MM.1S (cell line): ENCODE data around the gene TMEM62.

Source experiments
- DNase-seq: peaks from one replicate; pipeline ENCODE4 v3.0.0-alpha.2; 2015
- H2AFZ ChIP-seq: fragments of 300-600 bp; sonication (generic); 2 replicates; pipeline ENCODE4 v1.6.0; 2016; ENCODE audit warnings: antibody characterized with exemption, low read length
- H3F3A ChIP-seq: fragments of 300-600 bp; sonication (generic); 2 replicates; pipeline ENCODE4 v1.6.1; 2016; ENCODE audit warnings: mild to moderate bottlenecking, antibody characterized with exemption, low read length, moderate library complexity, mixed read lengths; ENCODE audit not compliant: insufficient read depth
- H3K27ac ChIP-seq: fragments of 300-600 bp; sonication (generic); 2 replicates; pipeline ENCODE4 v1.5.1; 2016; ENCODE audit warnings: mild to moderate bottlenecking, low read length
- H3K27me3 ChIP-seq: fragments of 300-600 bp; sonication (generic); replicated peaks from 2 replicates; pipeline ENCODE4 v1.6.0; 2016; ENCODE audit warnings: low read length; ENCODE audit not compliant: insufficient read depth
- H3K36me3 ChIP-seq: fragments of 300-600 bp; sonication (generic); replicated peaks from 2 replicates; pipeline ENCODE4 v1.6.1; 2016; ENCODE audit warnings: mild to moderate bottlenecking, low read length, mixed read lengths; ENCODE audit not compliant: insufficient read depth
- H3K4me1 ChIP-seq: fragments of 300-600 bp; sonication (generic); 2 replicates; pipeline ENCODE4 v1.6.1; 2016; ENCODE audit warnings: low read length, mixed read lengths
- H3K4me2 ChIP-seq: fragments of 300-600 bp; sonication (generic); 2 replicates; pipeline ENCODE4 v1.6.0; 2016; ENCODE audit warnings: low read depth, low read length
- H3K4me3 ChIP-seq: fragments of 300-600 bp; sonication (generic); 2 replicates; pipeline ENCODE4 v1.5.1; 2016; ENCODE audit warnings: low read length, mixed read lengths
- H3K79me2 ChIP-seq: fragments of 300-600 bp; sonication (generic); 2 replicates; pipeline ENCODE4 v1.6.1; 2016; ENCODE audit warnings: mixed run types, low read length, mixed read lengths
- H3K9ac ChIP-seq: fragments of 300-600 bp; sonication (generic); 2 replicates; pipeline ENCODE4 v1.6.1; 2016; ENCODE audit warnings: low read length, mixed read lengths
- H3K9me2 ChIP-seq: fragments of 300-600 bp; sonication (generic); replicated peaks from 2 replicates; pipeline ENCODE4 v1.6.1; 2016; ENCODE audit warnings: mild to moderate bottlenecking, low read length, mixed read lengths; ENCODE audit not compliant: insufficient read depth
- H3K9me3 ChIP-seq: fragments of 300-600 bp; sonication (generic); replicated peaks from 2 replicates; pipeline ENCODE4 v1.6.1; 2016; ENCODE audit warnings: mild to moderate bottlenecking, low read length, mixed read lengths; ENCODE audit not compliant: insufficient read depth
- H4K20me1 ChIP-seq: fragments of 300-600 bp; sonication (generic); 2 replicates; pipeline ENCODE4 v1.6.1; 2016; ENCODE audit warnings: mild to moderate bottlenecking, low read length, moderate library complexity, mixed read lengths; ENCODE audit not compliant: insufficient read depth
- EZH2 ChIP-seq: fragments of 300-600 bp; sonication (generic); optimal IDR thresholded peaks from 2 replicates; pipeline ENCODE3; 2017; ENCODE audit warnings: low read depth, mild to moderate bottlenecking, antibody characterized with exemption, low read length, mixed read lengths
- EZH2phosphoT487 ChIP-seq: fragments of 300-600 bp; sonication (generic); IDR thresholded peaks from 2 replicates; pipeline ENCODE4 v1.6.1; 2018; ENCODE audit warnings: antibody characterized with exemption, low read length
- TF ChIP-seq, protein P1 (sequence below): fragments of 300-600 bp; sonication (generic); IDR thresholded peaks from 2 replicates; pipeline ENCODE4 v1.5.1; 2016; ENCODE audit warnings: antibody characterized with exemption, low read length, mixed read lengths

The TMEM62 gene

DNA sequence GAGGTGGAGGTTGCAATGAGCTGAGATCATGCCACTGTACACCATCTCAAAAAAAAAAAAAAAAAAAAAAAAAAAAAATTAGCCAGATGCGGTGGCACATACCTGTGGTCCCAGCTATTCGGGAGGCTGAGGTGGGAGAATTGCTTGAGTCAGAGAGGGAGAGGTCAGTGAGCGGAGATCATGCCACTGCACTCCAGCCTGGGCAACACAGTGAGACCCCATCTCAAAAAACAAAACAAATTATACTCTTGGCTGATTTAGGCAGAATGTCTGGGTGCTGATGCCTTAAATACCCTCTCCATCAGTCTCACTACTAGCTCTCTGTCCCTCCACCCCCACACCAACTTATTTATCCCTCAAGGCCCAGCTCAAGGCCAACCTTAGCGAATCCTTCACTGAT is 41.5 kb upstream of the TMEM62 start:
- no peaks in the 10 kb centered on the region for H3K27me3 ChIP-seq
- H3K9ac ChIP-seq, result no peak overlapping the region
- no peaks in the 10 kb centered on the region for H3K4me1 ChIP-seq
- H3K27ac ChIP-seq, result no peak overlapping the region
- H3K9me2 ChIP-seq, result no peaks in the 10 kb centered on the region
- no peak for TF ChIP-seq EZH2
- TF ChIP-seq, protein P1, sequence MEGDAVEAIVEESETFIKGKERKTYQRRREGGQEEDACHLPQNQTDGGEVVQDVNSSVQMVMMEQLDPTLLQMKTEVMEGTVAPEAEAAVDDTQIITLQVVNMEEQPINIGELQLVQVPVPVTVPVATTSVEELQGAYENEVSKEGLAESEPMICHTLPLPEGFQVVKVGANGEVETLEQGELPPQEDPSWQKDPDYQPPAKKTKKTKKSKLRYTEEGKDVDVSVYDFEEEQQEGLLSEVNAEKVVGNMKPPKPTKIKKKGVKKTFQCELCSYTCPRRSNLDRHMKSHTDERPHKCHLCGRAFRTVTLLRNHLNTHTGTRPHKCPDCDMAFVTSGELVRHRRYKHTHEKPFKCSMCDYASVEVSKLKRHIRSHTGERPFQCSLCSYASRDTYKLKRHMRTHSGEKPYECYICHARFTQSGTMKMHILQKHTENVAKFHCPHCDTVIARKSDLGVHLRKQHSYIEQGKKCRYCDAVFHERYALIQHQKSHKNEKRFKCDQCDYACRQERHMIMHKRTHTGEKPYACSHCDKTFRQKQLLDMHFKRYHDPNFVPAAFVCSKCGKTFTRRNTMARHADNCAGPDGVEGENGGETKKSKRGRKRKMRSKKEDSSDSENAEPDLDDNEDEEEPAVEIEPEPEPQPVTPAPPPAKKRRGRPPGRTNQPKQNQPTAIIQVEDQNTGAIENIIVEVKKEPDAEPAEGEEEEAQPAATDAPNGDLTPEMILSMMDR, result no peak
- no peak for TF ChIP-seq EZH2phosphoT487
- H2AFZ ChIP-seq, result no peak overlapping the region
- H3K4me2 ChIP-seq, result no peak overlapping the region
- H3K4me3 ChIP-seq, result no peak overlapping the region
- H3K79me2 ChIP-seq, result peaks cover 8% of the 10 kb centered on the region; the same call in 1 of the 2 replicates
- no peak for DNase-seq
- H3K9me3 ChIP-seq, result no peaks in the 10 kb centered on the region
- no peaks in the 10 kb centered on the region for H3F3A ChIP-seq
- no peaks in the 10 kb centered on the region for H3K36me3 ChIP-seq
- no peaks in the 10 kb centered on the region for H4K20me1 ChIP-seq

DNA sequence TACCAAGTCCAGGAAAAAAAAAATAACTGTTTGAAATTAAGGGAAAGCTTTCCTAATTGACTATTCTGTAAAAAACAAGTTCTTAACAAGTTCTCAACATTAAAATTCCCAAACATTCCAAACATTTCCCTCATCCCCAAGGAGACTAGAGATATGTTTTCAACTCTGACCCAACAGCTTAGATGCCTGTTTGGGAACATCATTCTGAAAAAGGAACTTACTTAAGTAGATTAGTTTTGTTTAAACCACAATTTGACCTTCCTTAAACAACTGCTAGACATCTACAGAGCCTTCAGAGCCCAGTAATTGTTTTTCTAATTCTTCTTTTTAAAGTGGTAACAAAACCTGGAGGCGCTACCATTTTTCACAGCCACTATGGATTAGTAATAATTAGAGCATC is 40.4 kb upstream of the TMEM62 start:
- no peak for DNase-seq
- Histone ChIP-seq H3K4me1 (no peaks in the 10 kb centered on the region), H3K4me3 (no peak overlapping the region), H4K20me1 (no peaks in the 10 kb centered on the region), H3K36me3 (no peaks in the 10 kb centered on the region), H3K4me2 (no peak overlapping the region), H3K27ac (no peak overlapping the region), H2AFZ (no peak overlapping the region), H3K27me3 (no peaks in the 10 kb centered on the region), H3K79me2 (peaks cover 13% of the 10 kb centered on the region; the same call in 1 of the 2 replicates), H3K9me3 (no peaks in the 10 kb centered on the region), H3F3A (no peaks in the 10 kb centered on the region), H3K9me2 (no peaks in the 10 kb centered on the region), H3K9ac (no peak overlapping the region)
- TF ChIP-seq EZH2phosphoT487 (no peak), EZH2 (no peak)
- TF ChIP-seq, protein P1, result no peak

DNA sequence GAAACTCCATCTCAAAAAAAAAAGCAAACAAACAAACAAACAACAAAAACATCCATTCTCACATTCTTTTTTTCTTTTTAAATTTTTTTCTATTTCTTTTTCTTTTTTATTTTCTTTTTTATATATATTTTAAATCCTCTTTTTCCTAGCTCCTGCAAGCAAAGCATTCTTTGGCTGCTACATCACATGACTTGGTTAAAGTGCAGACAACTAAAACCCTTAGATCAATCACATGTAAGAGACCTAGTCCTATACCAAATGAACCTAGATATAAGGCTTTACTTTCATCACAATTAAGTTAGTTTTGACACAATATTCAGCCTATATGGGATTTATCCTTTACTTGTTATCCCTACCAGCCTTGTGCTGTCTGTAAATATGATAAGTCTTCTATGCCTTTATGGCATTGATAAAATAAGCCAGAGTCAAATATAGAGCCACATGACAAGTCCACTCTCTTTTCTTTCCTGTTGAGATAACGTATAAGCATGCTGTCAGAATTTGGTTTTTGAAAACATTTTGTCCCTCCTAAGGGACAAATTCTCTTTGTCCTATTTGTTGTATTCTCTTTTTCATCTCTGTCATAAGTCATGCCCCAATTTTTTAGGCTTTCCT is 38.9 kb upstream of the TMEM62 start:
- Histone ChIP-seq H3K79me2 (peaks cover 16% of the 10 kb centered on the region), H3F3A (no peaks in the 10 kb centered on the region), H3K9me2 (no peaks in the 10 kb centered on the region), H3K9me3 (no peaks in the 10 kb centered on the region), H3K27me3 (no peaks in the 10 kb centered on the region), H3K4me2 (no peak overlapping the region), H4K20me1 (no peaks in the 10 kb centered on the region), H3K36me3 (no peaks in the 10 kb centered on the region), H3K9ac (no peak overlapping the region), H3K27ac (no peak overlapping the region), H2AFZ (no peak overlapping the region), H3K4me1 (no peaks in the 10 kb centered on the region), H3K4me3 (no peak overlapping the region)
- DNase-seq, result no peak
- no peak for TF ChIP-seq EZH2phosphoT487
- TF ChIP-seq, protein P1, result no peak
- TF ChIP-seq EZH2, result no peak
